ENCODE results near the gene CACNA1C.

- TF ChIP-seq, protein P1, sequence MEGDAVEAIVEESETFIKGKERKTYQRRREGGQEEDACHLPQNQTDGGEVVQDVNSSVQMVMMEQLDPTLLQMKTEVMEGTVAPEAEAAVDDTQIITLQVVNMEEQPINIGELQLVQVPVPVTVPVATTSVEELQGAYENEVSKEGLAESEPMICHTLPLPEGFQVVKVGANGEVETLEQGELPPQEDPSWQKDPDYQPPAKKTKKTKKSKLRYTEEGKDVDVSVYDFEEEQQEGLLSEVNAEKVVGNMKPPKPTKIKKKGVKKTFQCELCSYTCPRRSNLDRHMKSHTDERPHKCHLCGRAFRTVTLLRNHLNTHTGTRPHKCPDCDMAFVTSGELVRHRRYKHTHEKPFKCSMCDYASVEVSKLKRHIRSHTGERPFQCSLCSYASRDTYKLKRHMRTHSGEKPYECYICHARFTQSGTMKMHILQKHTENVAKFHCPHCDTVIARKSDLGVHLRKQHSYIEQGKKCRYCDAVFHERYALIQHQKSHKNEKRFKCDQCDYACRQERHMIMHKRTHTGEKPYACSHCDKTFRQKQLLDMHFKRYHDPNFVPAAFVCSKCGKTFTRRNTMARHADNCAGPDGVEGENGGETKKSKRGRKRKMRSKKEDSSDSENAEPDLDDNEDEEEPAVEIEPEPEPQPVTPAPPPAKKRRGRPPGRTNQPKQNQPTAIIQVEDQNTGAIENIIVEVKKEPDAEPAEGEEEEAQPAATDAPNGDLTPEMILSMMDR (IDR thresholded peaks at IDR 0.05), result no peak
- no peak for TF ChIP-seq POLR2A (IDR thresholded peaks at IDR 0.05)
Observed at GRCh38 chr12:2169489-2169888, 116.7 kb downstream of the CACNA1C start.
